AG09309 (cell line): ENCODE measurements around the gene WDR33.

Experiments used
- DNase-seq: peaks from one replicate; pipeline ENCODE4 v3.0.0-alpha.2; 2010; ENCODE audit warnings: low read depth
- H3K4me3 ChIP-seq: 2 replicates; pipeline ENCODE4 v1.5.1; 2011; ENCODE audit warnings: mild to moderate bottlenecking, low read depth, low read length, moderate library complexity; ENCODE audit not compliant: control insufficient read depth
- TF ChIP-seq, protein P1 (sequence below): IDR thresholded peaks from 2 replicates; pipeline ENCODE4 v1.5.1; 2011; ENCODE audit warnings: mild to moderate bottlenecking, low read depth, low read length, inconsistent platforms; ENCODE audit not compliant: insufficient read depth, control insufficient read depth; ENCODE audit errors: missing control alignments

The WDR33 gene

DNA sequence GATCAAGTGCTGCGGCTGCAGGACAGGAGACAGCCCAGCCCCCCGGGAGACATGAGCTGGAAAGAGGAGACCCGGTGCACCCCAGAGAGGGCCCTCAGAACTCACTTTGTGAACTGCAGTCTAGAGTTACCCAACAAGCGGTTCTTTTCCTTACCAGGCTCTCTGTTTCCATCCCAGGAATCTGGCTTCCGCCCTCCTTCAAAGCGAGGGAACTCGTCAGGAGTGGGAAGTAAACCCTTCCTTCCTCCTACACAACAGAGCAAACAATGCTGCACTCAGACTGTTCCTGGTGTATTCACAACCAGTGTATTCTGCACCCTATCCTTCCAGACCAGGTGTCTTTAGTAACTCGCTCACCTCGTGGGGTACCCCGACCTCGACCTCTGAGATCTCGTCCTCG is 101.6 kb downstream of the WDR33 start:
- H3K4me3 ChIP-seq: no peak overlapping the region
- DNase-seq: no peak
- TF ChIP-seq, protein P1, sequence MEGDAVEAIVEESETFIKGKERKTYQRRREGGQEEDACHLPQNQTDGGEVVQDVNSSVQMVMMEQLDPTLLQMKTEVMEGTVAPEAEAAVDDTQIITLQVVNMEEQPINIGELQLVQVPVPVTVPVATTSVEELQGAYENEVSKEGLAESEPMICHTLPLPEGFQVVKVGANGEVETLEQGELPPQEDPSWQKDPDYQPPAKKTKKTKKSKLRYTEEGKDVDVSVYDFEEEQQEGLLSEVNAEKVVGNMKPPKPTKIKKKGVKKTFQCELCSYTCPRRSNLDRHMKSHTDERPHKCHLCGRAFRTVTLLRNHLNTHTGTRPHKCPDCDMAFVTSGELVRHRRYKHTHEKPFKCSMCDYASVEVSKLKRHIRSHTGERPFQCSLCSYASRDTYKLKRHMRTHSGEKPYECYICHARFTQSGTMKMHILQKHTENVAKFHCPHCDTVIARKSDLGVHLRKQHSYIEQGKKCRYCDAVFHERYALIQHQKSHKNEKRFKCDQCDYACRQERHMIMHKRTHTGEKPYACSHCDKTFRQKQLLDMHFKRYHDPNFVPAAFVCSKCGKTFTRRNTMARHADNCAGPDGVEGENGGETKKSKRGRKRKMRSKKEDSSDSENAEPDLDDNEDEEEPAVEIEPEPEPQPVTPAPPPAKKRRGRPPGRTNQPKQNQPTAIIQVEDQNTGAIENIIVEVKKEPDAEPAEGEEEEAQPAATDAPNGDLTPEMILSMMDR: no peak

DNA sequence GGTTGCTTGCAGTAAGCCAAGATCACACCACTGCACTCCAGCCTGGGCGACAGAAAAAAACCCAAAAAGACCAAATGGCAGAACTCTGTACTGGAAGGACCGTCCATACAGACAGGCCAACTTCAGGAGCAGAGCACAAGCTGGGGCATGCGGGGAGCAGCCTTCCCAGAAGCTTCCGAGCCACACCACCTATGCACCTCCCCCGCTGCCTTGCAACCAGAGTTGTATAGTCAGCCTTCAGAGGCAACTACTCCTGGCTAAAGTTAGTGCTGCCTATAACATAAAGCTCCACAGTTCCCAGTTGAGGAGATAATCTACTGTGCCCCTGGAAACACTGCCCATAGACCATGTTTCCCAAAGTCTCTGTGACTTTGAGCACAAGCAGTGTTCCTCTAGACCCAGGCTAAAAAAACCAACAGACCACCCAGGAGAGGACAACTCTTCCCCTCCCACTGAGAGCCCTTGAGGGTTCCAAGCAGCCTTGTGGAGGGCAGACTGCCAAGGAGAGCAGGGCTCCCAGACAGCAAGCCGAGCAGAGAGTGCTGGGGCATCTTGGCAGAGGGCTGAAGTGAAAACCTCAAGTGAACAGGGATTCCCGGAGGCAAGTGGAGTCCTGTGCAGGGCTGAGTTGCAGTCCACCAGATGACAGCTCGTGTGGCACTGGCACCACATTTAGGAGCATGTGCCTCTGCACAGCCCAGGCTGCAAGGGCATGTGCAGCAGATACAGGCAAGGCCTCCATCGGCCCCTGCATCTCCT is 102.9 kb downstream of the WDR33 start:
- DNase-seq: no peak

DNA sequence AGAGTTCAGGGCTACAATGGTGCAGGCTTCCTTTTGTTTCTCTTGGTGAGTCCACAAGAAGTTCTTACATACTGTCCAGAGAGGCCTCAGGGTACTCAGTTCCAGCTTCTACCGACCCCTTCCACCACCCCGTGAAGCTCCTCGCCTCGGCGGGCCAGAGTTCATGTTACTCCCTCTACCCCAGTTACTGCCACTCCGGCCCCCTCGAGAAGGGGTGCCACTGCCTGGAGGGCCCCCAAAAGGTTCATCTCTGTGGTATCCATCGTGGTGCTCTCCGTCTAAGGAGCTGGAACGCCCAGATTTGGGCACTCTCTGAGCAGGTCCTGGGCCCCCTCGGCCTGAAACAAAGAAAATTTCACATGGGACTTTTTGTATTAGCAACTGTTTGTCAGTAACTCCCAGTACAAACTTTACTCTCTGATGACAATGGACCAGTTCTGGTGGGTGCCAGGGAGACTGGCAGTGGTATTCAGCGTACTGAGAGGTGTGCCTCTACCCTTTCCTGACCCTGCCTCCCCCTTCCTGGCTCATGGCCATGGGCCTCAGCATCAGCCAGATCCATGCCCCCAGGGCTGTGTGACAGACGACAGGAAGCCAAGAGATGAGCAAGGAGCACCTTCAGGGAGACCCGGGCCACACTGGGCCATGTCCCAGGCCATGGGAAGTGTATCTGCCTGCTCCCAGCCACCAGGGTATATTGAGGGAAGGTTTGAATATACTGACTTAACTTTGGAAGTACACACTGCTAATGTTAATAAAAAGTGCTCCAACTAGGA is 104.6 kb downstream of the WDR33 start:
- no peak for DNase-seq

More for the DNA sequence above, 102.9 kb downstream of the WDR33 start:
- TF ChIP-seq, protein P1: no peak
- no peak overlapping the region for H3K4me3 ChIP-seq

DNA sequence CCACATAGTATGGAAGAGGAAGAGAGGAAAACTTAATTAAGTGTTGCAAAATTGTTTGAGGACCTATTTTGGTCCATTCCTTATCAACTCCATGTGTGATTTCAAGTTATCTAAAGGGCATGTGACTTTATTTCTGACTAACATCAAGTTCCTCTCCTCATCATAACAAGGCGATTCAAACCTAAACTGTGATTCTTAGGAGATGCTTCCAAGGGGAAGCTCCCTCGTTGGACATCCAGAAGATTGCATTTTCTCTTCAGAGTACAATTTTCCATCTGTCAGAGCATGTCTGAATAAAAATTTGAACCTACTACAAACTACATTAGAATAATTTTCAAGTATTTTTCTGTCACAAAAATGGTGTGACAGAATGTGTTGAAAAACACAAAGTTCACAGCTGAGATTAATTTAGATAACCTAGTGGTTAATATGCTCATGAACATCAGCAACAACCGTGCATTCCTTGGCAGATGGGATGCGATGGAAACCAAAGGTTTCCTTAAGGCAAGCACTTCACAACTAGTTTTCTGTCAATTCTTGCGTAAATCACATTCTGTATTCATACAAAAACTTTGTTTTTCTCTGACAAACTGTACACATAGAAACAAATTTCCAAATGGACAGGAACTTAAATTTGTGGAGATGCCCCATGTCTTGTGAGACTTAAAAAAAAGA is 105.4 kb downstream of the WDR33 start:
- H3K4me3 ChIP-seq: no peak overlapping the region
- no peak for DNase-seq
- TF ChIP-seq, protein P1: no peak

More for the DNA sequence above, 104.6 kb downstream of the WDR33 start:
- TF ChIP-seq, protein P1: no peak
- H3K4me3 ChIP-seq: no peak overlapping the region

DNA sequence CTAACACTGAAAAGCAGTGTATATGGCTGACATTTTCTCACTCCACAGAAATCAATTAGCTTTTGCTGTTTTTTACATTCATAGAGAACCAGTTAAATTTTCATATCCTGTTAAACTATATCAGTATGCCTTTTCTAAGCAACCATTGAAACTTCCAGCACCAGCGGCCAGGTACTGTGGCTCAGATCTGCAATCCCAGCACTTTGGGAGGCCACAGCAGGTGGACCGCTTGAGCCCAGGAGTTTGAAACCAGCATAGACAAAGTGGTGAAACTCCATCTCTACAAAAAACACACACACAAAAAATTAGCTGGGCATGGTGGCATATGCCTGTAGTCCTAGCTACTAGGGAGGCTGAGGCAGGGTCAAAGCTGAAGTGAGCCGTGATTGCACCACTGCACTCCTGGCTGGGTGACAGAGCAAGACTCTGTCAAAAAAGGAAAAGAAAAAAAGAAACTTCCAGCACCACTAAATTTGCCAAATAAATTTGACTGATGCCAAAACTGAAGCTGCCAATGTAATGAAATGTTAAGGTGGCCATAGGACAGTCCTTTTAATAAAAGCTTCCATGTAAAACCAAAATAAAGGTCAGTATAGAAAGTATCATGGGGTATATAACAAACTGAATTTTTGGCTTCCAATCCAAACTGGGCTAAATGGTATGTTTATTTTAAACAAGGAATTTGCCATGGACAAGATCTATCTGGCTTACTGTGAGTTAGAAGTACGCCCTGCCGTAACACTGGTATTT is 106.2 kb downstream of the WDR33 start:
- DNase-seq: no peak
- no peak overlapping the region for H3K4me3 ChIP-seq
- TF ChIP-seq, protein P1: no peak

DNA sequence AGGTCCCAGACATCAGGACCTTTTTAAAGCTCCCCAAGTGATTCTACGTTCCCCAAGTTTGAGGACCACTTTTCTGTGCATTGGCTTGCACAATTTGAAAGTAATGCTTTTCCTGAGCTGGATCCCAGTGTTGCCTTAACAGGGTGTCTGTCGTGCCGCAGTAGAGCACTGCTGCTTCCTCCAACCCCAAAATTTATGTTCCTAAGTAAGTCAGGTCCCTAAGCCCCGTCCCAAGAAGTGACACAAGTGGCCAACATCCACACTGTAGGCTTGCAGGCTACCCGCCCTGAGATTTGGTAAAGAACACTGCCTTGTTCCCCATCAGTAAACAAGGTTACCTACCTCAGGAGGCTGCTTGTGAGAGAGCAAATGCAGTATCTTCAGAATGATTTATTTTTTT is 107.7 kb downstream of the WDR33 start:
- no peak overlapping the region for H3K4me3 ChIP-seq

More for the DNA sequence above, 107.7 kb downstream of the WDR33 start:
- DNase-seq: no peak
- TF ChIP-seq, protein P1: no peak
